ENCODE data around the gene CEP41.

CEP41 gene, protein sequence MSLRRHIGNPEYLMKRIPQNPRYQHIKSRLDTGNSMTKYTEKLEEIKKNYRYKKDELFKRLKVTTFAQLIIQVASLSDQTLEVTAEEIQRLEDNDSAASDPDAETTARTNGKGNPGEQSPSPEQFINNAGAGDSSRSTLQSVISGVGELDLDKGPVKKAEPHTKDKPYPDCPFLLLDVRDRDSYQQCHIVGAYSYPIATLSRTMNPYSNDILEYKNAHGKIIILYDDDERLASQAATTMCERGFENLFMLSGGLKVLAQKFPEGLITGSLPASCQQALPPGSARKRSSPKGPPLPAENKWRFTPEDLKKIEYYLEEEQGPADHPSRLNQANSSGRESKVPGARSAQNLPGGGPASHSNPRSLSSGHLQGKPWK

DNA sequence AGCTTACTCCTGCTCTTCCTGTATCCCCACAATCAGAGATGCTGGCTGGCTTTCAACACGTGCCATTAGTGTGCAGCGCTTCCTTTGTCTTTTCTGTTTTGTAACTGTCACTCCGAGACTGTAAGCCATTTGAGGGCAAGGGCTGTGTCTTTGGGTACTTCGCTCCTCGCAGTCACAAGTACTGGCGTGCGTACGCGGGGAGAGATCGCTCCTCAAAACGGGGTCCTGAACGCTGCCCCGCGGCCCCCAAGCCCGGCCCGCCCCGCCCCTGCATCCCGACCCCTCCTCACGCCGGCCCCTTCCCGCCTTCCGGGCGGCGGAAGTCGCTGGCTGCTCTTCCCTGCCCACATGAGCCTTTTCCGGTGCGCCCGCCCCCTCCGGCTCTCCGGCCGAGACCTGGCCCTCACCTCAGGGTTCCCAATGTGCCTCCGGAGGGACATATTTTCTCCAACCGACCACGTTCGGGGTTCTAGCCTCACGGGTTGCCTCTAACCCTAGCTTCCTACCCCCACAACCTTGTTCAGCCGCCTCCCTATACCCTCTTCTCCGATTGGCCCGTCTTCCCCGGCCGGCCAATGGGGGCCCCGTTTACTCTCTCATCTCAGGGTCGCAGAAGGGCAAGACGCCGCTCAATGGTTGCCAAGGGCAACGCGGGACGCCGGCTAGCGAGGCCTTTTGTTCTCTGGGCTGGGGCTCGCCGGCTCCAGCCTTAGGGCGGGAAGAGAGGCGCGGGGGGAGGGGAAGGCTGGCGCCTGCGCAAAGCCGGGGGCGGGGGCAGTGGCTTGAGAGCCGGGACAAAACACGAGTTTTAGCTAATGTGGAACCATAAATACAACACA, at the start of gene CEP41:
Gene CEP41 (minus strand): TSS at position 490 of the 839 bp plus-strand sequence. CDS start 50 bp downstream, at position 440.
- peak; percentile 98 for DNase-seq (ENCODE audit: low read depth, low spot score)

DNA sequence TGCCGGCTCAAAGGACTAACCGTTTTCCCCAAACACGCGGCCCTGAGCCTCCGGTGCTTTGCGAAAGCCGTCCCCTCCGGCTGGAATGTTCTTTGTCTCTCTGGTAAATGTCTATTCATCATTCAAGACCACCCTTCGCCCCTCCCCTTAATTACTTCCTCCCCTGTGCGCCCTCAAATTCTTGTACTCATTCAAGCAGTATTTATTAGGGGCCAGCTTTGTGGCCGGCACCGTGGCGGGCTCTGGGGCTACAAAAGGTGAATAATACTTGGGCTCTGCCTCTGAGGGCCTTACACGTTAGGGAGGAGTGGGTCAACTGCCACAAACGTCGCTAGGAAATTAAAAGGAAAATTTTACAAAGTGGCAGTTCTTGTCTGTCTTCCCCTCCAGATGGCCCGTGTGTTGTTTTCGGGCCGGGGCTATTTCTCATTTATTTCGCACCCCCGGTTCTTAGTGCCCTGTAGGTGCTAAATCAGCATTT, 49.5 kb upstream of the CEP41 start:
- DNase-seq (ENCODE audit: low read depth, low spot score) = no peak

DNA sequence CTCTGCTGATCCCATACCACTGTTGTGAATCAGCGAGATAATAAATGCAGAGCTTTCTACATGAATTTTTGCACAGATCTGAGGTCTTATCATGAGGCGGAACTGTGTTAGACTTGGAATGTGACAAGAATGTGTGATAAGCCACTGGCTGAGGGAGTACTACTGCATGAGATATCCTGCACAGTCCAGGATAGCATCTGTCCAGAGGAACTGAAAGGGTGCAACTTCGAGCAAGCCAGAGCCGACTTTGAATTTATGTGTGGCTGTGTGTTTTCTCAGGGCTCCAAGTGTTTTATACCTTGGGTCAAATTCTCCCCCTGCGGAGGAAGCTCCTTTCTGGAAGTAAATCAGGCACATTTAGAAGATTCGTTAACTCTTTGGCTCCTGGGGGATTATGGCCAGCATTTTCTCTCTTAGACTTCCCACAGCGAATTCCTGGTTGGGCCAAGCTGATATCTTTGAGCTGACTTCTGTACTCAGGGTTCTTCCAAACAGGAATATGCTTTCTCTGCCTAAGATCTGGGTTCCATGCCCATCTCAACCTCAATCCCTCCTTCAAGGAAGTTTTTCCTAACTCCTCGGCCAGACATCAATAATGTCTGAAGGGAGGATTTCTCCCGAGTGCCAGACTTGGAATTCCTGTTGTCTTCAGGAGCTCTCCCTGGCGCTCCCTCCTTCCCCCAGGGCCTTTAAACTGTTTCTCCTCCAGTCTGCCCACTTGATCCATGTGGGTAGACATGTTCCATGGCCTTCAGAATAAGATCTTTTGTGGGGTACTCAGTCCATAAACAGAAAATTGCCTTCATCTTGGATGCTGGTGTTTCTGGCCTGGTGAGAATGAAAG, 48.5 kb upstream of the CEP41 start:
- DNase-seq (ENCODE audit: low read depth, low spot score) = no peak

DNA sequence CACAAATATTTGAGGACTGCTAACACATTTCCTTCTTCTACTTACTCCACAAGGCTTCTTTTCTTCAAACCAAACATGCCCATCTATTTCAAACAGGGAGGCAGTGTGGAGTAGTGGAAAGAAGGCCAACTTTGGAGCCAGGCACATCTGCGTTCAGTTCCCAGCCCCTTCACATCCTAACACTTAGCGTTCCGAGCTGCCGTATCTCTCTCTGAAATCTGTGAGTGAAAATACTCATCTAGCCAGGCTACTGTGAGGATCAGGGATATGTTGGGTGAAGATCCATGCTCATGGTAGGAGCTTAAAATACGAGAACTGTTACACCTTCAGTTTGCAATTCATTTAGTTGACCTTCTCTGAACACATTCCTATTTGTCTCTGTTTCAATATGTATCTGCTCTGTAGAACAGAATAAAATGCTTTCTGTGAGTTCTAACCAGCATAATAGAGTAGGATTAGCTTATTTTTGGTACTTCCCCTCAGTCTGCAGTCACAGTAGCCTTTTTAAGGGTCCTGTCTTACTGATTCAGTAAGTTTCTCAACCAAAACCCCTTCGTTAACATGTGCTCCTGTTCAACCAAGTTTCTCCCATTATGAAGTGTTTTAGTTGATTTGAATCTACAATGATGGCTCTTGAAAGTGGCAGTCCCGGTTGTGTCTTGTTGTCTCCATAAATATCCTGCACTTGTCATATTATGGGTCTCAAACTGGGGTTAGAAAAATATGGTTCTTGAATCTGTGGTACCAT, 47.8 kb upstream of the CEP41 start:
- DNase-seq (ENCODE audit: low read depth, low spot score) = no peak

DNA sequence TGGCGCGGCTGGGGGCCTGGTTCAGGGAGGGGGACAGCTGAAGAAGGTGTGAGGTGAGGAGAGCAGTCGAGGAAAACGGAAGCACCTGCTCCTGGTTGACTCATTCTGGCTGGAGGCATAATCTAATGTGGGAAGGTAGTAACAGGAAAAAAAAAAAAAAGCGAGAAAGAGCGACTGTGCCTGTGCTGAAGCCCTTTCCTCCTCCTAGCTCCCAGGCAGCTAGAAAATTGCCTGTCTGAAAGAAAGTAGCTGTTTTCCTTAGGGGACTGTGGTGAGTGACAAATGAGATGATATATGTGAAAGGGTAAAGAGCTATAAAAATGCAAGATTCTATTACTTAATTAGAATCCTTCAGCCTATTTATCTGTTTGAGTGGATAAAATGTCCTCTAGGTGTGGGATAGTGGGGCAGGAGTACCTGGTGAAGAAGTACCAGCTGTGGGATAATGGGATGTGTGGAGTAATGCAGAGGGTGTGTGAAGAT, 46.2 kb upstream of the CEP41 start:
- DNase-seq (ENCODE audit: low read depth, low spot score) = no peak

DNA sequence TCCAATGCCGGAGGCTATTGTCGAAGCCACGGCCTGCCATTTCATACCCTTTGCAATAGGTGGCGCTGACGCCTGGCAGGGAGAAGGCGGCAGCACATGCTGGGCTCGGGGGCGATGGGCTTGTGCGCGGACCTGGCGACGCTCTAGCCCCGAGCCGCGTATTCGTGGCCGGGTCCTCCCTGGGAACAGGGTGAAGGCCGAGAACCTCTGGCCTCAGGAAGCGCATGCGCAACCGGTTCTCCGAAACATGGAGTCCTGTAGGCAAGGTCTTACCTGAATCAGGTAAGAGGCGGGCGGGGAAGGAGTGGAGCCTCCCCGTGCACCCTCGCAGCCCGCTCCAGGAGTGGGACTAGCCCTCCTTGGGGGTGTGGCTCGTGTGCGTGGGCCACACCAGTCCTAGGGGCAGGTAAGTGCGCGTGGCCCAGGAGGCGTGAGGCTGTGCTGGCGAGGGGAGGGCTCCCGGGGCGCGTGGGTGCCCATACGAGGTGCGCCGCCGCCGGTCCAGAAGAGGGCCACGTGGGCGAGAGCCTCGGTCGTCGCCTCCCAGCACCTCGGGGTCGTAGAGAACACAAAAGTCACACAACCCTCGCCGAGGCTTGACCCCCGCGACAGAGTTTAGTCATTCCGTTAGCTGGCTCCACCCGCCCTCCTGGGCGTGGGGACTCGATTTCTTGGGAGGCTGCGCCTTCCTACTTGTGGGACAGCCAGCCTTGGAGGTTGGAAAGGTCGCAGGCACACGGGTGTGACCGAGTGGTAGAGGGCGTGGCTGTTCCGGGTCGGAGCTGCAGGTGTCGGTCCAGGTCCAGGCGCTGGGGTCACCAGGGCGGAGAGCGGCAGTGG, 45.5 kb upstream of the CEP41 start:
- DNase-seq (ENCODE audit: low read depth, low spot score) = no peak

DNA sequence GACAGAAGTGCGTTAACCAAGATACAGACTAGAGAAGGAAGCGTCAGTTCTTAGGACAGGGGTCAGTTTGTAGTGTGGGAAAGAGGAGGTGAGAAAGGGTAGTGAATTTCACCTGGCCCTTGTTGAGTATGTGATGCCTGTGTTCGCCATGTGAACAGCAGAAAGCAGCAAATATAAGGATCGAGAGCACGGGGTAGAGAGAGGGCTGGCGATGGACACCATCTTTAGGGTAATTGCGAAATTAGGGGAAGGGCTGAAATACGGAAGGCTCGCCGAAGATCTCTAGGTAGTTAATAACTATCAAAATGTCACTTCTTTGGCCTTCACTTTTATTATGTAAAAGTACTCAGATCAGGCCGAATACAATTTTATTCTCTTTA, 44.9 kb upstream of the CEP41 start:
- DNase-seq (ENCODE audit: low read depth, low spot score) = no peak

DNA sequence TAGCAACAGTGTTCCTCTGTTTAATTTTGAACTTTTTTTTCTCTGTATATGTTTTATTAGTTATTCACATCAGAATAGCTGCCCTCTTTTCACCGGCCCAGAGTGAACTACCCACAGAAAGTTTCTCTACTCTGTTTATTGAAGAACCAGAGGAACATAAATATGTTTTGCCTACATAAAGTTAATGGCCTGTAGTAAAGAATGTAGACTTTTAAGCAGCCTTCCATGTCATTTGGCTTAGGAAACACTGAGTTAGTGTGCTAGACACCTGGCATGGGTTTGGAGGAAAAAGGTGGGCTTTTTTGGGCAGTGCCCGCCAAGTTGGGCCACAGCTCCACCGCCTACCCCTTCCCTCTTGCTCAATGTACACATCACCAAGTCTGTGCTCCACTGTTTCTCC, 42.2 kb upstream of the CEP41 start:
- no peak for DNase-seq (ENCODE audit: low read depth, low spot score)

DNA sequence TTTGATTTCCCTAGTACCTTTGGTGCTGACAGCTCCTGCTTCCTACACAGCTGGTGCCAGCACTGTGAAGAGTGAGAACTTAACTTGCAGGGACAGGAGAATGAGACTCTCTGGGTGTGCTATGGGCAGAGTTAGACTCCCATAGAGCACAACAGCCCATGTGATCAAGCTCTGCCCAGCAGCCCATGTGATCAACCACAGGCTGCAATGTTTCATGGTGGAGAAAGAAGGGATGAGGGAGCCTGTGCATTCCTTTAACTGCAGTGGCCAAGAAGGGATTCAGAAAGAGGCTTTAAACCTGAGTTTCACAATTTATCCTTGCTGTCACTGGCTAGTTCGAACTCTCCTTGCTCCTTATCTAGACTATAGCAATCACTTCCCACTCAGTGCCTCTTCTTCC, 41.1 kb upstream of the CEP41 start:
- DNase-seq (ENCODE audit: low read depth, low spot score) = no peak

DNA sequence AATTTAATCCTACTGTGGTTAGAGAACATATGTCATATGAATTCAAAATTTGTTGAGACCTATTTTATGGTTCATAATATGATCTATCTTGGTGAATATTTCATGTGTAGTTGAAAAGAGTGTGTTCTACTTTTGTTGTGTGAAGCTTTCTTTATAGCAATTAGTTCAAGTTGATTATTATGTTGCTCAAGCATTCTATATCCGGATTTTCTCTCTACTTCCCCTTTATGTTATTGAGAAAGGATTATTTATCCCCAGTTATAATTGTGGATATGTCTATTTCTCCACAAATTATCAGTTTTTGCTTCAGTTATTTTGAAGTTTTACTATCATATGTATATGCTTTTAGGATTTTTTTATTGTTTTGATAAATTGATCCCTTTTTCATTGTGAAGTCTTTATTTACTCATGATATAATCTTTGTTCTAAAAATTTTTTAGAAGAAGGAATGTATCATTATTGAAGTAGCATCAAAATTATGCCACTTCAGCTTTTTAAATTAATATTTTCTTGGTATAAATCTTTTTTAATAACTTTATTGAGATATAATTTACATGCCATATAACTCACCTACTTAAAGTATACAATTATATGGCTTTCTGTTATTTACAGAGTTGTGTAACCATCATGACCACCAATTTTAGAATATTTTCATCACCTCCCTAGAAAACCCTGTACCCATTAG, 39.0 kb upstream of the CEP41 start:
- DNase-seq (ENCODE audit: low read depth, low spot score) = no peak

DNA sequence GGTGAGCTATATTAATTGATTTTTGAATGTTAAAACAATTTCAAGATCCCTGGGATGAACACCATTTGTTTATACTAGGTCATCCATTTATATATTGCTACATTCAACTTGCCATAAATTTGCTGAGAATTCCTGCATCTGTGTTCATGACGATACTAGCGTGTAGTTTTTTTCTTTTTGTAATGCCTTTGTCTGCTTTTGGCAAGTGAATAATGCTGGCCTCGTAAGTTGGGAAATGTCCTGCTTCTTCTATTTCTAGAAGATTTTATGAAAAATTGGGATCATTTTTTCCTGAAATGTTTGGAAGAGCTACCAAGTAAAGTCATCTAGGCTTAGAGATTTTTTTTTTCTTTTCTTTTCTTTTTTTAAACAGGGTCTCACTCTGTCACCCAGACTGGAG, 38.2 kb upstream of the CEP41 start:
- DNase-seq (ENCODE audit: low read depth, low spot score) = no peak

DNA sequence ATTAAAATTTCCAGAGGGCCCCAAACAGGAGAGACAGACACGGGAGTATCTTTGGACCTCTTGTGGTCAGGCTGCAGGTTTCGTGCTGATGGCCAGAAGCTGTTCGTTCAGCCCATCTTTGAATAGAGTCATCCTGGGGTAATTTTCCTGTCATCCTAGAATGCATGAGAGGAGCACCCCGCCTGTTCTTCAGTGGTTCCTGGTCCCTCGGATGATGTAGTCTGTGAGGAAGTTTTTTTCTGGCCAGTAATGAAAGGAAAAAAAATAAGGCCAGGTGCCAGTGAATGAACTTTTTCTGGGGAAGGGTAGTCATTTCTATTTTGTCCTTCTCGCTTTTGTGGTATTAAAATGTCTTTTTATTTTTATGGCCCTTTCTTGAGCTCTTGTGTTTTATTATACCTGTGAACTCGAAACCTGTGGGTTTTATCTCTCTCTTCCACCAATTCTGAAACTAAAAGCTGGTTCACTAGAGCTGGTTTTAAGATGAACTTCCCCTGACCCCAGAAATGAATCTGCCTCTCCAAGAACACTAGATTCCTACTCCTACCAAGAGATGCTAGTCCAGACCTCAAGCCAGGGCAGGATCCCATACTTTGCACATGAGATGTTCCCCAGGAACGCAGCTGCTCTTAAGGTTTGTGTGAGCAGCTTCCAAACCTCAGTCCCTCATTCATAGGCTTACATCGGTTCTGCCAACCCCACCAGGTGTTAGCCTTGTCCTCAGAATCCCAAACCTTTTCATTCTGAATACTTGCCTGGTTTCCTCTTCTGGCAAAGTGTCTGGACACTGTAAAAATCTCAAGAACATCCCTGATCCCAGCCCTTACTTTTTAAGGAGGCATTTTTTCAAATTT, 35.7 kb upstream of the CEP41 start:
- DNase-seq (ENCODE audit: low read depth, low spot score) = no peak

DNA sequence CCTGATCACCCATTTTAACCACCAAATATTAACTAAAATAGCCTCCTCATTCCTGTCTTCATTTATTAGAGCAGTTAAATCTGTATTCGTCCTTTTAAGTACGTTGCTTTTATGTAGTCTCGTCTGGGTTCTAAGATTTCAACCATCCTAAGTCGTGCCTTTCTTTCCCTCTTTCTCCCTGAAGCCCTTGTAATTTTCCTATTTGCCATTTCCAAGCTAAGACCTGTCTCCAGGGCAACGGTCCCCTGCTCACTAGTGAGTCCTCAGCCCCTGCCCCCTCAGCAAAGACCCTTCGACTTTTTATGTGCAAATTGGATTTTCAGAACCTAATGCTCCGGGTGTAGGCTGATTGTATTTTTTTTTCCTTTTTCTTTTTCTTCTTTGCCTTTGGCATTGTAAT, 35.0 kb upstream of the CEP41 start:
- no peak for DNase-seq (ENCODE audit: low read depth, low spot score)

DNA sequence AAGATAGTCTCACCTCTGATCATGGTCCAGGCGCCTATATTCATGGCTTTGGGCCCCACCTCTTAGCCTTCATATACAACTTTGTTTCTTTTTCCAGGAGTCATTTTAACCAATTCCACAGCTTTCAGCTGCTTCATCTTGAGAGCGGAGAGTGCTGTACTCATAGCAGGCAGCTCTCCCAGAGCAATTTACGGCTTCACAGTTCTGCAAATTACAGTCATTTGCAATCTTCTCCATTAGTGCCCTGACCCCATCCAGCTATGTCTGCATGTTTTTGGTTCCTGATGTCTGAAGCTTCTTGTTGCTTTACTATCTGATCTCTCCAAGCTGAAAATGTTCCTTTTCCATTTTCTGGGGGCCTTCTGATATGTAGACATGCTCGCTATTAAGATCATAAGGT, 33.1 kb upstream of the CEP41 start:
- DNase-seq (ENCODE audit: low read depth, low spot score) = no peak

DNA sequence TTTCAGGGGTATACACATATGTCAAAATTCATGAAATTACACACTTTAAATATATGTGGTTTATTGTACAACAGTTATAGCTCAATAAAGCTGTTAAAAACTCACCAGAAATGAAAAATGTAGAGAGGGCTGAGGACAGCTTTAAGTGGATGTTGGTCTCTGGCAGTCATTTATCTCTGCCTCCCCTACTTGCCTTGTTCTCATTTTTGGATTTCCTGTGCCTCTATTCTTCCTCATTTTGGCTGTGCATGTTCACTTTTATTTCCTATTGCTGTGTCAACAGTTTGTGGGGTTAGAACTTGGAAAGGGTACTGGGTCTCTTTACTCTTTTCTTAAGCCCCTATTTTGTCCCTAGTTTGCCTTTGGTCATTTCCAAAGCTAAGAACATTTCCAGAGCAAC, 32.5 kb upstream of the CEP41 start:
- no peak for DNase-seq (ENCODE audit: low read depth, low spot score)

DNA sequence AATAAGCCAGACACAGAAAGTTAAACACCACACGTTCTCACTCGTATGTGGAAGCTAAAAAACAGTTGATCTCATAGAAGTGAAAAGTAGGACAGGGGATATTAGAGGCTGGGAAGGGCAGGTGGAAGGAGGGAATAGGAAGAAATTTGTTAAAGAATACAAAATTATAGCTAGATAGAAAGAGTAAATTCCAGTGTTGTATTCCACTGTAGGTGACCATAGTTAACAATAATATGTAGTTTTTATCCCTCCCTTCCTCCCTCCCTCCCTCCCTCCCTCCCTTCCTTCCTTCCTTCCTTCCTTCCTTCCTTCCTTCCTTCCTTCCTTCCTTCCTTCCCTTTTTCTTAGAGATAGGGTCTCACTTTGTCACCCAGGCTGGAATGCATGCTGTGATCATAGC, 31.2 kb upstream of the CEP41 start:
- DNase-seq (ENCODE audit: low read depth, low spot score) = no peak

DNA sequence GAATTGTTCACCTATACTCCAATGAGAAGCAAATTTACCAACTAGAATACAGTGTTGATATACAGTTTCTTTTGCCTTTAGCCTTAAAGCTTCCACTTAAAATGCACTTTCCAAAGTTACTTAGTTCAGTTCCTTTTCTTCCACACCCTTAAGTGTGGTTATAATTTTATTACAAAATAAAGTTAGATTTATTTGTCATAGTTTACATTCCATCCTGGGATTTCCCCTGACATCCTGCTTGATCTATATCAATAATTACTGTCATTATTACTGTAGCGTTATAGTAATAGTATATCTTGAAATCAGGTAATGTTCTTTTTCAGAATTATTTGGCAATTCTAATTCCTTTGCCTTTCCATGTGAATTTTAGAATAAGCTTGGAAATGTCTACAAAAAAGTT, 27.8 kb upstream of the CEP41 start:
- DNase-seq (ENCODE audit: low read depth, low spot score) = no peak

DNA sequence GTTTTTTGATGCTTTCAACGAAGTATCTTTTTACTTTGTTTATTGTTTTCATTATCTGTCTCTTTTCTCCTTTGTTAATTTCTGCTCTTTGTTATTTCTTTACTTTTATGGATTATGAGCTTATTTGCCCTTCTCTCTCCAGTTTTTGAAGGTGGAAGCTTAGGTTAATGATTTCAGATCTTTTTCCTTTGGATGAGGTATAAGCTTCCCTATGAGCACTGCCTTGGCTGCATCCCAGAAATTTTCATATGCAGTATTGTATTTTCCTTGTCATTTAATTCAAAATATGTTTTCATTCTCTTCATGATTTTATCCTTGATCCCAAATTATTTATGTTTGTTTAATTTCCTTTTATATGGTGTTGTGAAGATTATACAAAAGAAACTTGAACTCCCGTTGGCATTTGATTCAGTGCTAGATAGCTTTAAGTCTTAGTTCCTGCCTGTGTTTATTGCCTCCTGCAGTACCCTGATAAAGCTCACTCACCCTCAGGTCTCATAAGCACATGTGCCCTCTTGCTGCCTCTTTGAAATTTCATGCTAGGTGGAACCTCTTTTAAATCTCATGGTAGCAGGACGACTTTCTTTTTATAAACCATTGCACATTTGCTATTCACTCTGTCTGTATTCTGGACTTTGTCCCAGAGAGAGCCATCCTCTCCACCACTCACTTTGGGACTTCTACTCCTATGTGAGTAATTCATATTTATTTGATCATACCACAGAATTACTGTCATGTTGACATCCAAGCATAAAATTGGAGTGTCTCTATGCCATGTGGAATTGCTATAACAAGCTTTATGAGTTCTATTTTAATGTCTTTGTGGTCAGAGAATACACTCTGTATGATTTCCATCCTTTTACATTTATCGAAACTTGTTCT, 23.0 kb upstream of the CEP41 start:
- DNase-seq (ENCODE audit: low read depth, low spot score) = no peak

Measured in smooth muscle cell of the brain vasculature (primary cell).